ENCODE measurements around the gene GPR176. TPM values are rescaled to one million over a fixed set of nuclear protein-coding genes. Genes with fewer than 3 reads are reported as not detected.

Gene GPR176
- polyA plus RNA-seq, 3 donors = 0.68 to 4.6 (median 2.7) TPM

DNA sequence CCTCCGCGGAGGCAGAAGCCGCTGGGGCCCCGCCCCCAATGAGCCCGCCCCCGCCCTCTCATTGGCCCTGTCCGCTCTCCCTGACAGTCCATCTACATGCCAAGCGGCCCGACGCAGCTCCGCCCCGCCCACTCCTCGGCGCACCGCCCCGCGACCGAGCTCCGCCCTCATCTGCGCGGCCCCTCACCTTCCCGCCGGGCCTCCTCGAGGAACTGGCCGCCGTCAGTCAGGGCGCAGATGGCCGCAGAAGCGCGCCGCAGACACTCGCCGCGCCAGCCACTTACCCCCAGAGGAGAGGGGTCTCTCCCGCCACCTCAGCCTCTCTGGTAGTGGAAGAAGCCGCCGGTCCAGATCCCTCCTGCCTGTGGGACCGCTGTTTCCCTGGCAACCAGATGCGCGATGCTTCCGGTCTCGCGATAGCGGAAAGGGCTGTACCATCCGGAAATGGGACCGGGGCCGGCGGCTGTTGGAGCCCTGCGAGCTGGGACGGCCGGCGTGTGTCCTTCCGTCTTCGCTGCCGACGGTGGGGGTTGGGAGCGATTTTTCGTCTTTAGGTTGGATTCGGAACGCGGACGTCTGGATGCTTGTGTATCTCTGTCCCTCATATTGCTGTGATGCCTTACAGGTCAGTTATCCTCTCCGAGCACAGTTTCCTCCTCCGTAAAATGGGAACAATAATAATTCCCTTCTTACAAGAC, 137.5 kb downstream of the GPR176 start, which contains the start of gene FSIP1:
TSS of gene FSIP1 (minus strand) at position 401 of the 698 bp plus-strand sequence. CDS start 6,317 bp downstream, outside the sequence.
- WGBS, 3 donors = 0 to 1% (median 0%) methylated on average over 62 to 64 of the region's 64 CpGs
- no peak within 1 kb of the TSS for H3K27ac ChIP-seq (ENCODE audit: low read depth, low read length)

DNA sequence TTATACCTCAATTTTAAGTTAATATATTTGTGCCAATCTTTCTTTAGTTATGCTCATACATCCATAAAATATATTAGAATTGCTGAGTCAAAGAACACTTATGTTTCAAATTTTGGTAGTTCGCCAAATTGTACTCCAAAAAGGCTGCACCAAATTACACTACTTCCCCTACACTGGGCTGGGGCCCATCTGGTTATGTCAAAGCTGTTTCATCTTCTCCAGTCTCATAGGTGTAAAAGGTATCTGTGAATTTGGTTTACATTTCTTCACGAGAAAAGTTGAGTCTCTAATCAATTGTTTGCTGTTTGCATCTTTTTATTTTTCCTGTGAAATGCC, 138.1 kb downstream of the GPR176 start:
- 45 to 59% (median 45%) methylated on average over 2 of the region's 2 CpGs for WGBS, 3 donors
- no peak overlapping the region for H3K27ac ChIP-seq (ENCODE audit: low read depth, low read length)

DNA sequence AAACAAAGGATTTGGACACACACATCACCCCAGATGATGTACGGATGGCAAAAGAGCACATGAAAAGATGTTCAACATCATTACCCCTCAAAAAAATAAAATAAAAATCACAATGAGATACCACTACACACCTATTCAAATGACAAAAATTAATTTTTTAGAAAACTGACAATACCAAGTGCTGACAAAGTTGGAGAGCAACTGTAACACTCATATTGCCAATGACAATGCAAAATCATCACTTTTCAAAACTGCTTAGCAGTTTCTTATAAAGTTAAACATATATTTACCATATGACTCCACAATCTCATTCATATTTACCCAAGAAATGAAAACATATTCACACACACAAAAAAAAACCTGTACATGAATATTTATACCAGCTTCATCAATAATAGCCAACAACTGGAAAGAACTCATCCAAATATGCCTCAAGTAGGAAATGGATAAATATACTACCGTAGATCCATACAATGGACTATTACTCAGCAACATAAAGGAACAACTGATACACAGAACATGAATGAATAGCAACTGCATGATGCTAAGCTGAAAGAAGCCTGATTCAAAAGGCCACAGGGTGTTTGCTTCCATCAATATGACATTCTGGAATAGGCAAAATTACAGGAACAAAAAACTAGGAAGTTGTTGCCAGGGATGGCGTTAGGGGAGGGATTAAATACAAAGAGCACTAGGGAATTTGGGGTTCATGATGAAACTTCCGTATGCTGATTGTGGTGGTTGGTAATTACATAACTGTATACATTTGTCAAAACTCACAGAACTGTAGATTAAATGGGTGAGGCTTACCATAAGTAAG, 138.7 kb downstream of the GPR176 start:
- WGBS, 3 donors = 62 to 88% (median 69%) methylated on average over 4 of the region's 4 CpGs

DNA sequence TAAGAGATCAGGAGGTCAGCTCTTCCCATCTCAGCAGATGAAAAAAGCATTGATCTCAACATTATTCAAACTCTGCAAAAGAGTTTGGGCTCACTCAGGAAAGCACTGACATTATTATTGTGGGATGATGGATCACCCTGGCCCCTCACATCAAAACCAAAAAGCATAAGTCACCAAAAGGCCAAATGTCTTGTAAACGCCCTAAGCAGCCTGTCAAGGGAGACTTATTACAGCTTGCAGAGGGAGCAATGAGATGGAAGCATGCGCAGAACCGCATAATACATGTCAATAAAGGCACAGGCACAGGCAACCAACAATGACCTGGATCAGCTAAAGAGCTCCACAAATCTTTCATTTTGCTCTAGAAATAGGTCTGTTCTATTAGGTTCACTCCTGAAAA, 142.0 kb downstream of the GPR176 start:
- WGBS, 3 donors = 46 to 60% (median 57%) methylated on average over 3 of the region's 3 CpGs
- H3K27ac ChIP-seq (ENCODE audit: low read depth, low read length) = no peak overlapping the region

More for the DNA sequence above, 138.7 kb downstream of the GPR176 start:
- H3K27ac ChIP-seq (ENCODE audit: low read depth, low read length) = no peak overlapping the region

DNA sequence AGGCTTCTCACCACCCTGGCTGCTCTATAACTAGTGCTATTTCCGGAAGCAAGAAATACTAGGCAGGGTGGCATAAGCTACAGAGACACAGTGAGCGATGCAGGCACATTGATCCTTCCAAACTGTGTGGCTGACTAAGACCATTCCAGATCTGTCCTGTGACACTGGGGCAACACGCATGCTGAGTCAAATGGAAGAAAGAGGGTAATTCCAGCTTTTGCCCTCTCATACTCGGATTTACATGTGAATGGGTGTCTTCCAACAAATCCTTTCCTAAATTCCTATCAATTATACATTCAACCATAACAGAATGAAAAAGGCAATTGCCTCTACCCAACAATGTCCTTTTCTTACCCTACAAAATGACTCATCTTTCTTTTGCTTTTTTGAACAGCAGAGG, 142.6 kb downstream of the GPR176 start:
- H3K27ac ChIP-seq (ENCODE audit: low read depth, low read length) = no peak overlapping the region

DNA sequence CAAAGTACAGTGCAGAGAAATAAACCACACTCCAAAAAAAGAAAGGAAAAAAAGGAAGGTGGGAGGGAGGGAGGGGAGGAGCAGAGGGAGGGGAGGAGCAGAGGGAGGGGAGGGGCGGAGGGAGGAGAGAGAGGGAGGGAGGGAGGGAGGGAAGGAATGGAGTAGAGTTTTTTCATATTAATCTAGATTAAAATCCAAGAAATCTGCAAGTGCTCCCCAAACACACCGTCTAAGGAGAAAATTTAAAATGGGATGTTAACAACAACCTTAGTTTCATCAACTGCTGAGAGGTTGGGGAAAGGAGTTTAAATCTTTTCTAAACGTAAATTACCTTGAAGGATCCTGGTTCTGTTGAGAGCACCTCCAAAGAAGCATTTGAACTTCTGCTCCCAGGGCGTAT, 144.0 kb downstream of the GPR176 start:
- 59 to 79% (median 63%) methylated on average over 3 to 4 of the region's 4 CpGs for WGBS, 3 donors
- no peak overlapping the region for H3K27ac ChIP-seq (ENCODE audit: low read depth, low read length)

More for the DNA sequence above, 142.6 kb downstream of the GPR176 start:
- WGBS, 3 donors = 77 to 85% (median 82%) methylated on average over 4 of the region's 4 CpGs

DNA sequence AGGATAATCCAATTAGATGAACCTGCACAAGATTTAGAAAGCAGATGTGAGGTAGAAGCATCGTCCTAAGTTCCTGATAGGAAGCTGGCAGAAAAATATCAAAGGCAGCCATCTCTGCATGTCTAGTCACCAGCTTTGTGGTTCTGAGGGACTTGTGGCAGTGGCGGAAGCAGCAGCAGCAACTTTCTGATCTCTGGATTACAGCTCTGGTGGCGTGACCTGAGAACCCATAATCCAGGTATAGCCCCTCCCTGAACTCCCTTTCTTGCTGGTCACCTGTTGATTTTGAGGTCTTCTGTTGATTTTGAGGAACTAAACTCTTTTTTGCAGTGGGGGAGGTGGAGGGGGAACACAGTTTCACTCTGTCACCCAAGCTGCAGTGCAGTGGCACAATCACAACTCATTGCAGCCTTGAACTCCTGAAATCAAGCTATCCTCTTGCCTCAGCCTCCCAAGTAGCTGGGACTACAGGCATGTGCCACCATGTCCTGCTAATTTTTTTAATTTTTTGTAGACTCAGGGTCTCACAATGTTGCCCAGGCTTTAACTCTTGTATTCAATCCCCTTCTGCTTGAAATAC, 145.3 kb downstream of the GPR176 start:
- H3K27ac ChIP-seq (ENCODE audit: low read depth, low read length) = no peak overlapping the region
- WGBS, 3 donors = 54 to 79% (median 61%) methylated on average over 3 of the region's 3 CpGs

DNA sequence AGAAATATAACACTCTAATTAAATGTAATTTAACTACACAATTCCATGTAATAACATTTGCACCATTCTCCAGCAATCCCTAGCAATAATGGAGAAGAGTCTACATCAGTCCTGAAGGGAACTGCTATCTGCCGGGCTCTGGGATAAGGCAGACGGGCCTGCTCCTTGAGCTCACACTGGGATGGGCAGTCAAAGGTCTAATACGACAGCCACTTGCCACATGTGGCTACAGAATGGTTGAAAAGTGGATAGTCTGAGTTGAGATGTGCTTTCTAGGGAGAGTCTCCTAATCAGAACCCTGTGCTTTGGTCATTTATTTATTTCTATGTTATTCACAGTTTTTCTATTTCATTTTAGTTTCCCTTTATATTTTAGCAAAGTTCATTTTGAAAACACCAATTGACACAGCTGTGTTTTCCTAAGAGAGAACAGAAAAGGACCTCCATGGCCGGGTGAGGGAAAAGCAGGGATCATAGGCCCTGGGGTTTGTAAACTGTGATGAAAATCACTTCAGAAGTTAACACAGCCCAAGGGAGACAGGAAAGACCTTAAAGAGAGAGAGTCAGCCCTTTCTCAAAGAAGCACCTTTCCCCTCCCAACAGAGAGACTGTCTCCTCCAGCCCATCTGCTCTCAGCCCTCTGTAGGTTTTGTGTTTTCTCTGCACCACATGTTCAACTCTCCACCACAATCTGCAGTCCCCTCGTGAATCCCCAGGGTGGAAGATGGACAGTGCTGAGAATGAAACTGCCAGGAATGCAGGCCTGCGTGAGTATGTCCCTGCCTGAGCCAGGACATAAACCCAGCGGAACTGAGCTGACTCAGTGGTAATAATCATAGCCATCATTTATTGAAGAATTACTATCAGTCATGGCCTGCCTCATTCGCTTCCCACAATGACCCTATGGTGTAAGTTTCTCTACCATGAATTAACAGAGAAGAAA, 149.0 kb downstream of the GPR176 start:
- no peak overlapping the region for H3K27ac ChIP-seq (ENCODE audit: low read depth, low read length)
- WGBS, 3 donors = 61 to 82% (median 66%) methylated on average over 8 of the region's 8 CpGs

DNA sequence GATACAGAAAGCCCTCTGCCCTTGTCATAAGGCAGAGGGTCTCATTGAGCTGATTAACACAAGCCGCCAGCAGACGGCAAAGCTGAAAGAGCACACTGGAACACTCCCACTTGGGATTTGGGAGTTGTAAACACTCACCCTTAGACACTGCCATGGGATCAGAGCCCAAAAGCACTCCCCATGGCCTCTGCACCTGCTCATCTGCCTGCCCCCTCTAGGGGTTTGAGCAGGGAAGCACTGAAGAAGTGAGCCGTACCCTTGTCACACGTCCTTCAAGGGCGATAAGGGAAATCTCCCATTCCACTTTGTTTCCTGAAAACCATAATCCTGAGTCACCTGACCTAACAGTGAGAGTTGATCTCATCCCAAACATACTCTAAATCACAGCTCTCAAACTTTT, 152.1 kb downstream of the GPR176 start:
- H3K27ac ChIP-seq (ENCODE audit: low read depth, low read length) = no peak overlapping the region
- WGBS, 3 donors = 79 to 93% (median 90%) methylated on average over 5 of the region's 5 CpGs

DNA sequence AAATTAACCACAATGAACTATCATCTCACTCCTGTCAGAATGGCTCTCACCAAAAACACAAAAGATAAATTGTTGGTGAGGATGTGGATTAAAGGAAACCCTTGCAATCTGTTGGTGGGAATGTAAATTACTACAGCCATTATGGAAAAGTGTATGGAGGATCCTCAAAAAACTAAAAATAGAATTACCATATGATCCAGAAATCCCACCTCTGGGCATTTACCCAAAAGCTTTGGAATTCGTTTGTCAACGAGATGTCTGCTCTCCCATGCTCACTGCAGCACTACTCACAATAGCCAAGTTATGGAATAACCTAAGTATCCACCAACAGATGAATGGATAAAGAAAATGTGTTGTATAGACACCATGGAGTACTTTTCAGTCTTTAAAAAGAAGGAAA, 159.1 kb downstream of the GPR176 start:
- 81 to 84% (median 82%) methylated on average over 2 of the region's 2 CpGs for WGBS, 3 donors
- no peak overlapping the region for H3K27ac ChIP-seq (ENCODE audit: low read depth, low read length)

DNA sequence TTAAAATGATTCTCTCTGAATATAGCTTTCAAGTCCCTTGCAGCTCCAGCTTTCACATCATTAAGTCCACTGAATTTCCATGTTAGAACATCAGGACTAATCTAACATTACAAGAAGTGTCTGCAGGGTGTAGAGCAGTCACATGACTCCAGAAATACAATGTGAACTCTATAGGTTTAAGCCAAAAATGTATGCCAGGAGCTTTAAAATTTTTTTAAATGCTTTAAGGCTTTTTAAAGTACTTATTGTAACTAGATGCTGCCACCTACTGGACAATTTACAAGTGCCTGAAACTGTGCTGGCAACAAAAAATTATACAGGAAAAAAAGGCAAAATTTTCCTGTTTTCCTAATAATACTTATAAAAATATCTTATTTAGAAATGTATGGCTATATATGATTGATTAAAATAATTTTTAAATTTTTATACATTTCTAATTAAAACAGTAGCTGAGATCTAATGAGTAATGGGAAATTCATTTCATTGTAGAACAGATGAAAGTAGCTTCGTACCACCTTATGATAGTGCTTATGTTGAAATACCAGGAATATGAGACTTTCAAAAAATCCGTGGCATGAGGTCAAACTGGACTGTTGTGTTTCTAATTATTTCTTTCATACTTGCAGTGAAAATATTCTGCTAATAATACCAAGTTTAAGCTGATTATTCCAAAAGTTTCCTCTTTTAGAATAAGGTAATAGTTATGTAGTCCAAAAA, 163.1 kb downstream of the GPR176 start:
- 50 to 54% (median 51%) methylated on average over 2 of the region's 2 CpGs for WGBS, 3 donors

DNA sequence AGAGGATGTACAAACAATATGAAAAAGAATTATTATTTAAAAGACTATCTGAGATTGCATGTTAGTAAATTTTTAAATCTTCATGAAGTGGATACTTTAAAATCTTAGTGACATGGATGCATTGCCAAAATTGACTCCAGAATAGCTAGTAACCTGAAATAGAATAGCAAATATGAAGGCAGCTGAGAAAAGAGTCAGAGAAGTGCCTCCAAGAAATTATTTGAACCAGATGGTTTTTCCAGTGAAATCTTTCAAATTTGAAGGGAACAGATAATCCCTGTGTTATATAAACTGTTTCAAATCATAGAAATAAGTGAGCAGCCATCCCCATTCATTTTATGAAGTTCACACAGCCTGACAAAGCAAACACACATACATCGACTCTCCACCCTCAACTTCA, 167.1 kb downstream of the GPR176 start:
- H3K27ac ChIP-seq (ENCODE audit: low read depth, low read length) = no peak overlapping the region
- 78 to 84% (median 79%) methylated on average over 1 of the region's 1 CpG for WGBS, 3 donors

More for the DNA sequence above, 163.1 kb downstream of the GPR176 start:
- no peak overlapping the region for H3K27ac ChIP-seq (ENCODE audit: low read depth, low read length)

DNA sequence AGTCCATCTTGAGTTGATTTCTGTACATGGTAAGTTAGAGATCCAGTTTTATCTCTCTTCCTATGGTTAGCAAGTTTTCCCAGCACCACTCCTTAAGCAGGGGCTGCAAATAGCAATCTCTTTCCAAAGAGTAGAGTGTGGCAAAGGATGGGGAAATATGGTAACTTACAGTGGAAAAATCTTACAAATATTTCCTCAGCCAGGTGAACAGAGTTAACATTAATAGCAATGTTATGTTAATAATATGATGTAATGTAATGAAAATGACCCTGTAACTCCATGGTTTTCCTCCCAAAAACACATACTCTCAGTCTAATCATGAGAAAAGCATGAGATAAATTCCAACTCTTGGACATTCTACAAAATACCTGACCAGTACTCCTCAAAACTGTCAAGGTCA, 167.8 kb downstream of the GPR176 start:
- H3K27ac ChIP-seq (ENCODE audit: low read depth, low read length) = no peak overlapping the region

Other genes with a start within 250 kb of the GPR176 start
- under 1 TPM in 2 of 3 donors, not detected in 1; 0.07 to 0.42 TPM for gene FSIP1, start 137.4 kb downstream of the GPR176 start, polyA plus RNA-seq
- 10 to 100 TPM; 11.1 to 43.6 (median 22.5) TPM for gene EIF2AK4, start 13.8 kb upstream of the GPR176 start, polyA plus RNA-seq
- gene SRP14, start 118.9 kb upstream of the GPR176 start, polyA plus RNA-seq = 100 to 1,000 TPM; 133 to 547 (median 274) TPM
- gene BMF, start 188.6 kb upstream of the GPR176 start, polyA plus RNA-seq = 1 to 10 TPM; 1.9 to 7.3 (median 3.5) TPM
- under 1 TPM in 2 of 3 donors, not detected in 1; 0.15 to 0.17 TPM for gene BUB1B, start 240.8 kb upstream of the GPR176 start, polyA plus RNA-seq

Data from adipose tissue (tissue), 3 donors.